CD4-positive, alpha-beta T cell treated with Interleukin-15 for 1 hour (primary cell): Measurements from ENCODE around the gene GPC5.

Experiments
- DNase-seq: peaks from one replicate; pipeline ENCODE4 v3.0.0-alpha.2; 2020

Gene GPC5

GRCh38 chr13:91467236-91467635 lies 68.8 kb downstream of the GPC5 start:
- no peak for DNase-seq

- DNase-seq, result no peak
Observed at GRCh38 chr13:91468301-91468700, 69.9 kb downstream of the GPC5 start.

GRCh38 chr13:91470084-91470621 lies 71.7 kb downstream of the GPC5 start:
- DNase-seq, result no peak

GRCh38 chr13:91470681-91471080 lies 72.3 kb downstream of the GPC5 start:
- DNase-seq, result no peak

- DNase-seq, result no peak
Observed at GRCh38 chr13:91482427-91482826, 84.0 kb downstream of the GPC5 start.

GRCh38 chr13:91491980-91492379 lies 93.6 kb downstream of the GPC5 start:
- no peak for DNase-seq

GRCh38 chr13:91493442-91493841 lies 95.0 kb downstream of the GPC5 start:
- no peak for DNase-seq

GRCh38 chr13:91498298-91498697 lies 99.9 kb downstream of the GPC5 start:
- no peak for DNase-seq

- DNase-seq, result no peak
Observed at GRCh38 chr13:91504216-91504615, 105.8 kb downstream of the GPC5 start.

GRCh38 chr13:91506759-91507158 lies 108.3 kb downstream of the GPC5 start:
- DNase-seq, result no peak

- DNase-seq, result no peak
Observed at GRCh38 chr13:91510058-91510457, 111.6 kb downstream of the GPC5 start.

- DNase-seq, result no peak
Observed at GRCh38 chr13:91513790-91514189, 115.4 kb downstream of the GPC5 start.

GRCh38 chr13:91516799-91517198 lies 118.4 kb downstream of the GPC5 start:
- no peak for DNase-seq

GRCh38 chr13:91520952-91521351 lies 122.5 kb downstream of the GPC5 start:
- DNase-seq, result no peak

GRCh38 chr13:91523116-91523515 lies 124.7 kb downstream of the GPC5 start:
- no peak for DNase-seq

GRCh38 chr13:91526543-91527033 lies 128.2 kb downstream of the GPC5 start:
- DNase-seq, result no peak

- DNase-seq, result no peak
Observed at GRCh38 chr13:91529739-91530482, 131.5 kb downstream of the GPC5 start.

- no peak for DNase-seq
Observed at GRCh38 chr13:91531646-91532045, 133.2 kb downstream of the GPC5 start.

GRCh38 chr13:91533354-91533753 lies 134.9 kb downstream of the GPC5 start:
- DNase-seq, result no peak

- no peak for DNase-seq
Observed at GRCh38 chr13:91534996-91535395, 136.6 kb downstream of the GPC5 start.

- no peak for DNase-seq
Observed at GRCh38 chr13:91537376-91537775, 139.0 kb downstream of the GPC5 start.

- DNase-seq, result no peak
Observed at GRCh38 chr13:91539286-91540157, 141.1 kb downstream of the GPC5 start.

- DNase-seq, result no peak
Observed at GRCh38 chr13:91540158-91540736, 141.8 kb downstream of the GPC5 start.
